GM18951 (cell line): ENCODE data around the gene AS3MT.

Experiments used
- POLR2A ChIP-seq: IDR thresholded peaks from 4 replicates; pipeline ENCODE4 v1.6.1; 2011; ENCODE audit warnings: mild to moderate bottlenecking; ENCODE audit not compliant: insufficient read length, insufficient read depth; ENCODE audit errors: extremely low read depth
- in situ Hi-C: fragments of 300-500 bp; cut with MboI; formaldehyde crosslinking; loops from one replicate; pipeline ENCODE4 v1.12.0; 2022; ENCODE audit warnings: low sequenced_read_pairs, mixed read lengths, inconsistent platforms; ENCODE audit not compliant: unreplicated experiment

The AS3MT gene

DNA sequence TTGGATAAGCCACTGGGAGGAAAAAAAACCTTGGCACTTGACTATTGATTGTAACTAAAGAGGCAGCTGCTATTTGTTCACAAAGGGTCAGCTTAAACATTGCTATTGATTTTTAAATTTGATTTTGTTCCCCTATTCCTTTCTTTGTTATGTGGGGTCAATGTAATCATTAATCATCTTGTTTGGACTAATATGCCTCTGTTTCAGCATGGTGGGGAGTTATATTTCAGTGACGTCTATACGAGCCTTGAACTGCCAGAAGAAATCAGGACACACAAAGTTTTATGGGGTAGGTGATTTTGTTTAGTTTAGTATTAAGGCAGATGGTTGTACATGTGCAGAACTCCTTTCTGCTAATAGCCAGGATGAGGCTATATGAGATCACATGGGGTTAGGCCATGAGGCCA lies 7.5 kb downstream of the AS3MT start:
- in situ Hi-C loops, result no loop called here
- TF ChIP-seq POLR2A, result no peak

DNA sequence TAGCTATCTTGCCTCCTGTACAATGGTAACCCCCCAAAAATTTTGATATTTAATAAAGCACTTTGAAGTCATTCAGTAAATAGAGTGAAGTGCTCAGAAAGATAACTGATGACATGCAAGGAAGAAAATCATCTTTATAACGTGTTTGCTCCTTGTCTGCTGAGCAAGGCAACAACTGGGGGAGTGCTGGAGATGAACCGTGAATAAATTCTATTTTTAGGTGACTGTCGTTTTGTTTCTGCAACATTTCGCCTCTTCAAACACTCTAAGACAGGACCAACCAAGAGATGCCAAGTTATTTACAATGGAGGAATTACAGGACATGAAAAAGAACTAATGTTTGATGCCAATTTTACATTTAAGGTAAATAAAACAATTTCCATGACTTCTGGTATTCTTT lies 9.4 kb downstream of the AS3MT start:
- in situ Hi-C loops, result no loop called here
- TF ChIP-seq POLR2A, result no peak

DNA sequence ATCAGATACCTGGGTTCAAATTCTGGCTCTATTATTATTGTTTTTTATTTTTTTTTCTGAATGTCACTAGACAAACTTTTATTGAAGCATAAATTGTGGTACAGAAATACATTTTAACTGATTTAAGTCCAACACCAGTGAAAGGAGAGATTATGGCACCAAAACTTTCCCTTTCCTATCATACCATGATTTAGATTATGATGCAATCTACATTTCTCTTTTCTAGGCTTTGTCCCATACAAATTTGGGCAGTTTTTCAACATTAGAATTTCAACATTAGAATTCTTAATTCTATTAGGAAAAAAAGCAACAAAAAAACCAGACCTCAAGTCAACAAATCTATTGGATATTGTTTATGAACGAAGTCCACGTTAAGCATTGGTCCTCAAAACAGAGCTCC lies 11.0 kb downstream of the AS3MT start:
- TF ChIP-seq POLR2A, result no peak
- in situ Hi-C loops, result no loop called here

DNA sequence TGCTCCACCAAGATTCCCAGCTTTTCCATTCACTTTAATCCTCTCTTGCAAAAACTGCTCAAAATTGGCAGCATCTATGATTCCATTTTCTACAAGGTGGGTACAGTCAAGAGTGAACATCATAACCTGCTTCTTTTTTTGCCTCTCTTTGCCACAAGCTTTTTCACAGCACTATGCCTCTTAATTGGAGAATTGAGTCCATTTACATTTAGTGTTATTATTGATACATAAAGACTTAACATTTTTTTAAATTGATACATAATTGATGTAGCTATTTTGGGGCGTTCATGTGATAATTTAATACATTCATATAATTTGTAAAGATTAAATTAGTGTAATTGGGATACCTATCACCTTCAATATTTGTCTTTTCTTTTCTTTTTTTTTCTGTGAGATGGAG lies 18.8 kb downstream of the AS3MT start:
- no peak for TF ChIP-seq POLR2A
- in situ Hi-C loops, result no loop called here

- TF ChIP-seq POLR2A, result no peak
- in situ Hi-C loops, result no loop called here
These were observed 25.4 kb downstream of the AS3MT start for GRCh38 chr10:102894466-102895213.

DNA sequence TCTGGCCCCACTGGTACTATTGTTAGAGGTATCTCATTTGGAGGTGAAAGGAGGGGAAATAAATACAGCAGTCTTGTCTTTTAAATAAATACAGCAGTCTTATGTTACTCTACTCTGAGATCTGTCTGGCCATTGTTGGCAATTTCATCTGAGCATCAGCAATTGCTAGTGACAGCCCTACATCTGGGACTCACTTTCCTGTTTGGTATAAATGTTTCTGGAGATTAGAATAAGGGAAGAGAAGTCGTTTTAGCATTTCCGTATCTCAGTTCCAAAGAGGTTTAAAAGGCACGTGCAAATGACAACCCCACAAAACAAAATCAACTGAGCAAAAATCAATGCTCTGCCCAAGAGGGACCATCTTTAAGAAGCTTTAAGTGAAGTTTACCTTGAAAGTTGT lies 30.7 kb downstream of the AS3MT start:
- in situ Hi-C loops, result no loop called here
- no peak for TF ChIP-seq POLR2A

DNA sequence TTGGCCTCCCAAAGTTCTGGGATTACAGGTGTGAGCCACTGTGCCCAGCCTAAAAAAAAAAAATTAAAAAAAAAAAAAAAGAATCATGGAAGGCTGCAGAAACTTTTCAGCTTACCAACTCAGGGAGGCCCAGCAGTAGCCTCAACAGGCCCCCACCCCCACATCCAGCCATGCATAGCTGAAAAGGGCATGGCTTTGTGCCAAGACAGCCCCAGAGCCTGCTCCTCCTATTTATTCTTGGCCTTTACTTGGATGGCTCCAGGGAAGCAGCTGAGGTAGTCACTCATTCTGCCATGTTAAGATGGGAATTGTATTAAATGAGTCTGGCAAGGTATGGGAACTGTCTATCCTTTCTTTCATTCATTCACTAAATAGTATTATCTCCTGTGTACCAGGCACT lies 35.1 kb downstream of the AS3MT start:
- TF ChIP-seq POLR2A, result no peak
- in situ Hi-C loops, result no loop called here

DNA sequence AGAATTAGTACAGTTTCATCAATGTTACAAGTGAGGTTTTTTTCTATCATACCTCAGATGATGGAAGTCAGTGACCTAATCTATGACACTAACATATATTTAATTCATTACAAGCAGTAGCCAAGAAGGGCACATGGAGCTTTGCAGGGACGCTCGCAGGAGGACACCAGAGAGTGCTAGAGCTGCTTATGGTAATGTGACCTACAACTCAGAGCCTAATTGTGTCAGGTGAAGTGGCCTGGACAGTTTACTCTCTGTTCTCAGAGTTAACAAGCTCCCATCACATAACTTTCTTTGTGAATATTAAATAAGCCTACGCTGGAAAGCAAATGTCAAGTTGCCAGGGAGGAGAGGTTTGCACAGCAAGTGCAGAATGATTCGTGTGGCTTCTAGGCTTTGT lies 37.2 kb downstream of the AS3MT start:
- in situ Hi-C loops, result loop anchor here (5.0 kb wide), 1 partner anchor 74 kb away; no protein-coding TSS in a partner anchor
- TF ChIP-seq POLR2A, result no peak

GRCh38 chr10:102914781-102915180 lies 45.5 kb downstream of the AS3MT start:
- in situ Hi-C loops, result loop anchor here (10.0 kb wide), 1 partner anchor 330 kb away; the partner anchor contains the start of gene RPEL1
- no peak for TF ChIP-seq POLR2A

- in situ Hi-C loops, result loop anchor here (10.0 kb wide), 1 partner anchor 329 kb away; the partner anchor contains the start of gene RPEL1
- TF ChIP-seq POLR2A, result no peak
These were observed 46.9 kb downstream of the AS3MT start for GRCh38 chr10:102916173-102916572.

DNA sequence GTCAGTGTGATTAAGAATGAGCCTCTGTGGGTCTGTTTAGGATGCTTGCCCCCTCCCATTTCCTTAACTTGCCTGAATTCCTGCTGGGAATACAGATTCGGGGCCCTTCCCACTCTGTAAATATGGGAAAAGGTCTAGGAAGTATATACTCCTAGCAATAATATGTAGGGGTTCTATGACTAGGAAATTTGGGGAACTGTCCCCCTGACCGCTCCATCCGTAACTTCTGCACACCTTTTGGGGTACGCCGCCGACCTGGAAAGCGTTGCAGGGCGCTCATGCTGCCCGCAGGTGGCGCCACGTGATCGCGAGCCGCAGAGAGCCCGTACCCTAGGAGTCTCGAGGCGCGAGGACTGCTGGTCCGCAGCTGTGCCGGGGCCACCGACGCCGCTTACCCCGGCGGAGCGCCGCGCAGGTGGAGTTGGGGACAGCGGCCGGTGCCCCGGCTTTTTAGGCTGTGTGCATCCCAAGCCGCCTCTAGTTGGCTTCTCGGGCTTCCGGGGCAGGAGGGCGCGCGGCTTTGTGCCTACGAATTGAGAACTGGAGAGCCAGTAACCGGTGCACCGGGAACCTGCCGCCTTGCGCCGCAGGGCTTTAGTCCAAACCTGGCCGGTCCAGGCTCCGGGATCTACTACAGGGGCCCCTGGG lies 48.2 kb downstream of the AS3MT start:
- TF ChIP-seq POLR2A, result no peak
- in situ Hi-C loops, result loop anchor here (10.0 kb wide), 1 partner anchor 327 kb away; the partner anchor contains the start of gene RPEL1

- TF ChIP-seq POLR2A, result peak; percentile 83
- in situ Hi-C loops, result loop anchor here (10.0 kb wide), 1 partner anchor 327 kb away; the partner anchor contains the start of gene RPEL1
These were observed 48.9 kb downstream of the AS3MT start, which contains the start of gene CNNM2 for GRCh38 chr10:102917962-102918816. TSS of gene CNNM2 (plus strand) at chr10:102918294. CDS start at chr10:102918481, 187 bp downstream.

DNA sequence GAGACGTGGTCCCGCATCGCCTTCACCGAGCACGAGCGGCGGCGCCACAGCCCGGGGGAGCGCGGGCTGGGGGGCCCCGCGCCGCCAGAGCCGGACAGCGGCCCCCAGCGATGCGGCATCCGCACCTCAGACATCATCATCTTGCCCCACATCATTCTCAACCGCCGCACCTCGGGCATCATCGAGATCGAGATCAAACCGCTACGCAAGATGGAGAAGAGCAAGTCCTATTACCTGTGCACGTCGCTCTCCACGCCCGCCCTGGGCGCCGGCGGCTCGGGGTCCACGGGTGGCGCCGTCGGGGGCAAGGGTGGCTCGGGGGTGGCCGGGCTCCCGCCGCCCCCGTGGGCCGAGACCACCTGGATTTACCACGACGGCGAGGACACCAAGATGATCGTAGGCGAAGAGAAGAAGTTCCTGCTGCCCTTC lies 49.6 kb downstream of the AS3MT start:
- in situ Hi-C loops, result loop anchor here (10.0 kb wide), 1 partner anchor 326 kb away; the partner anchor contains the start of gene RPEL1
- TF ChIP-seq POLR2A, result no peak
